ENCODE data around the gene DCTN2.

DNA sequence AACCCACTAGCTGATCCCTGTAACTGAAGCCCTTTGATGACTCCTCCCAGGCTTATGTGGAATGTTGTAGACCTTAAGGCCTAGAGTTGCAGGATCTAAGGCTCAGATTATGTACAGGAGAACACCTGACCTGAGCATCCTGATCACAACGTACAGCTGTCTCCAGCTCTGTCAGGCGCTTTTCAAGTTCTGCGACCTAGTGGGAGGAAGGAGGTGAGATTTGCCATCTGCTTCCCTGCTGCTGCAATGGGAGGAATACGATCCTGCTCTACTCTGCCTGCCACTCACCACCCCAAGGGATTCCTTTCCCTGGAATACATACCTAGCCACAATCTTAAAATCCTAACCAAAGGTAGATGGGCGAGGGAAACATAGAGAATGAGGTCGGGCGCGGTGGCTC lies 13.9 kb downstream of the DCTN2 start:
- TF ChIP-seq, protein P1, sequence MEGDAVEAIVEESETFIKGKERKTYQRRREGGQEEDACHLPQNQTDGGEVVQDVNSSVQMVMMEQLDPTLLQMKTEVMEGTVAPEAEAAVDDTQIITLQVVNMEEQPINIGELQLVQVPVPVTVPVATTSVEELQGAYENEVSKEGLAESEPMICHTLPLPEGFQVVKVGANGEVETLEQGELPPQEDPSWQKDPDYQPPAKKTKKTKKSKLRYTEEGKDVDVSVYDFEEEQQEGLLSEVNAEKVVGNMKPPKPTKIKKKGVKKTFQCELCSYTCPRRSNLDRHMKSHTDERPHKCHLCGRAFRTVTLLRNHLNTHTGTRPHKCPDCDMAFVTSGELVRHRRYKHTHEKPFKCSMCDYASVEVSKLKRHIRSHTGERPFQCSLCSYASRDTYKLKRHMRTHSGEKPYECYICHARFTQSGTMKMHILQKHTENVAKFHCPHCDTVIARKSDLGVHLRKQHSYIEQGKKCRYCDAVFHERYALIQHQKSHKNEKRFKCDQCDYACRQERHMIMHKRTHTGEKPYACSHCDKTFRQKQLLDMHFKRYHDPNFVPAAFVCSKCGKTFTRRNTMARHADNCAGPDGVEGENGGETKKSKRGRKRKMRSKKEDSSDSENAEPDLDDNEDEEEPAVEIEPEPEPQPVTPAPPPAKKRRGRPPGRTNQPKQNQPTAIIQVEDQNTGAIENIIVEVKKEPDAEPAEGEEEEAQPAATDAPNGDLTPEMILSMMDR (IDR thresholded peaks at IDR 0.05; ENCODE audit: poor library complexity, severe bottlenecking), result no peak
- TF ChIP-seq POLR2AphosphoS5 (IDR thresholded peaks at IDR 0.05), result no peak
- TF ChIP-seq, protein P2, sequence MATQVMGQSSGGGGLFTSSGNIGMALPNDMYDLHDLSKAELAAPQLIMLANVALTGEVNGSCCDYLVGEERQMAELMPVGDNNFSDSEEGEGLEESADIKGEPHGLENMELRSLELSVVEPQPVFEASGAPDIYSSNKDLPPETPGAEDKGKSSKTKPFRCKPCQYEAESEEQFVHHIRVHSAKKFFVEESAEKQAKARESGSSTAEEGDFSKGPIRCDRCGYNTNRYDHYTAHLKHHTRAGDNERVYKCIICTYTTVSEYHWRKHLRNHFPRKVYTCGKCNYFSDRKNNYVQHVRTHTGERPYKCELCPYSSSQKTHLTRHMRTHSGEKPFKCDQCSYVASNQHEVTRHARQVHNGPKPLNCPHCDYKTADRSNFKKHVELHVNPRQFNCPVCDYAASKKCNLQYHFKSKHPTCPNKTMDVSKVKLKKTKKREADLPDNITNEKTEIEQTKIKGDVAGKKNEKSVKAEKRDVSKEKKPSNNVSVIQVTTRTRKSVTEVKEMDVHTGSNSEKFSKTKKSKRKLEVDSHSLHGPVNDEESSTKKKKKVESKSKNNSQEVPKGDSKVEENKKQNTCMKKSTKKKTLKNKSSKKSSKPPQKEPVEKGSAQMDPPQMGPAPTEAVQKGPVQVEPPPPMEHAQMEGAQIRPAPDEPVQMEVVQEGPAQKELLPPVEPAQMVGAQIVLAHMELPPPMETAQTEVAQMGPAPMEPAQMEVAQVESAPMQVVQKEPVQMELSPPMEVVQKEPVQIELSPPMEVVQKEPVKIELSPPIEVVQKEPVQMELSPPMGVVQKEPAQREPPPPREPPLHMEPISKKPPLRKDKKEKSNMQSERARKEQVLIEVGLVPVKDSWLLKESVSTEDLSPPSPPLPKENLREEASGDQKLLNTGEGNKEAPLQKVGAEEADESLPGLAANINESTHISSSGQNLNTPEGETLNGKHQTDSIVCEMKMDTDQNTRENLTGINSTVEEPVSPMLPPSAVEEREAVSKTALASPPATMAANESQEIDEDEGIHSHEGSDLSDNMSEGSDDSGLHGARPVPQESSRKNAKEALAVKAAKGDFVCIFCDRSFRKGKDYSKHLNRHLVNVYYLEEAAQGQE (IDR thresholded peaks at IDR 0.05; ENCODE audit: borderline replicate concordance), result no peak
- TF ChIP-seq TAF1 (IDR thresholded peaks at IDR 0.05; ENCODE audit: low read depth), result no peak
- TF ChIP-seq EZH2 (IDR thresholded peaks at IDR 0.05; ENCODE audit: borderline replicate concordance, insufficient read depth, low read length, poor library complexity, severe bottlenecking), result no peak
- no peak for TF ChIP-seq EP300 (conservative IDR thresholded peaks at IDR 0.05; ENCODE audit: poor library complexity, severe bottlenecking)
- TF ChIP-seq MXI1 (conservative IDR thresholded peaks at IDR 0.05; ENCODE audit: poor library complexity, severe bottlenecking), result no peak

Data from neural cell (in vitro differentiated cells).